SK-N-SH treated with all-trans-retinoic acid at 6 μM for 48 hours (cell line): ENCODE data around the gene KIF3C.

ENCODE experiments used
- ARNTL ChIP-seq: fragments of 450-650 bp; formaldehyde crosslinking; IDR thresholded peaks from 2 replicates; pipeline ENCODE4 v1.5.0; 2020; ENCODE audit warnings: low read depth, mild to moderate bottlenecking, moderate library complexity, borderline replicate concordance
- BACH2 ChIP-seq: fragments of 250-450 bp; sonication (Bioruptor Pico); IDR thresholded peaks from 2 replicates; pipeline ENCODE4 v1.9.0; 2021; ENCODE audit warnings: mild to moderate bottlenecking, borderline replicate concordance
- CSRNP3 ChIP-seq: fragments of 250-450 bp; sonication (Bioruptor Pico); IDR thresholded peaks from 2 replicates; pipeline ENCODE4 v1.5.1; 2021; ENCODE audit warnings: mild to moderate bottlenecking, moderate library complexity
- ESRRG ChIP-seq: fragments of 250-450 bp; sonication (Bioruptor Pico); IDR thresholded peaks from 2 replicates; pipeline ENCODE4 v1.6.1; 2021; ENCODE audit warnings: mild to moderate bottlenecking
- GLIS3 ChIP-seq: fragments of 250-450 bp; sonication (Bioruptor Pico); IDR thresholded peaks from 2 replicates; pipeline ENCODE4 v1.5.0; 2020; ENCODE audit warnings: mild to moderate bottlenecking, moderate library complexity
- PATZ1 ChIP-seq: fragments of 250-450 bp; sonication (Bioruptor Pico); IDR thresholded peaks from 2 replicates; pipeline ENCODE4 v1.8.0; 2020; ENCODE audit warnings: mild to moderate bottlenecking, moderate library complexity, borderline replicate concordance
- PPARA ChIP-seq: fragments of 250-450 bp; sonication (Bioruptor Pico); IDR thresholded peaks from 2 replicates; pipeline ENCODE4 v1.5.0; 2020; ENCODE audit warnings: mild to moderate bottlenecking, borderline replicate concordance
- TOX ChIP-seq: fragments of 250-450 bp; sonication (Bioruptor Pico); IDR thresholded peaks from 2 replicates; pipeline ENCODE4 v1.8.0; 2021; ENCODE audit warnings: mild to moderate bottlenecking, moderate library complexity, borderline replicate concordance
- ZC3H10 ChIP-seq: fragments of 250-450 bp; sonication (Bioruptor Pico); IDR thresholded peaks from 2 replicates; pipeline ENCODE4 v1.5.1; 2021; ENCODE audit warnings: mild to moderate bottlenecking, moderate library complexity

- TF ChIP-seq BACH2 (CRISPR knock-in tag), result no peak
- TF ChIP-seq ESRRG (CRISPR knock-in tag), result no peak
- no peak for TF ChIP-seq ZC3H10
- TF ChIP-seq CSRNP3 (CRISPR knock-in tag), result no peak
- TF ChIP-seq GLIS3 (CRISPR knock-in tag), result no peak
- TF ChIP-seq TOX, result no peak
- TF ChIP-seq PATZ1 (CRISPR knock-in tag), result no peak
- TF ChIP-seq PPARA, result no peak
- TF ChIP-seq ARNTL (CRISPR knock-in tag), result no peak
Observed at GRCh38 chr2:25966531-25967270, 15.6 kb downstream of the KIF3C start.
